ENCODE measurements around the gene ATP11B. TPM values are rescaled to one million over a fixed set of nuclear protein-coding genes. Genes with fewer than 3 reads are reported as not detected.
A peak's percentile ranks its signal among the peaks of the same experiment; 100 is the strongest.
"Not testable (repeated sequence)": the region's sequence is repeated elsewhere in the genome, so short reads cannot be mapped to it uniquely, and the experiment has no call there.

Gene ATP11B
- total RNA-seq, 1 experiment from 2014 or later = 47.8 TPM

DNA sequence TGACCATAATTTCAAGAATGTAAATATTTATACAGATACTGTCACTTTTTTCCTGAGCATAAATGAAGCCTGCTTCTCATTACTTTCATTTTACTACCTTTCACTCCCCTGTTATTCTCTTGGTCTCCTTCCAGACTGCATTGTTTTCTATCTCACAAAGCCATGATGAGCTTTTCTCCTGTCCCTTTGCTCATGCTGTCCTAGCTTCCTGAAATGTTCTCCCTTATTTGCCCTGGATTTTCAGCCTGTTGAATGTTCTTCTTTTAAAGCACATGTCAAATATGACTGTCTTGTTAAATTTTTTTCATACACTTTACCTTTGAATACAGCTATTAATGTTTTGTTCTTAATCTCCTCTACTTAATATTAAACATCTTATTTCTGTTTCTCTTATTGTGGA is 31.7 kb downstream of the ATP11B start:
- DNase-seq (ENCODE audit: low read depth) = no peak

- no peak for DNase-seq (ENCODE audit: low read depth)
Measured at GRCh38 chr3:182829761-182830405, 36.6 kb downstream of the ATP11B start.

- DNase-seq (ENCODE audit: low read depth) = peak; percentile 21
Measured at GRCh38 chr3:182837855-182838454, 44.7 kb downstream of the ATP11B start.

GRCh38 chr3:182843478-182843877 is 50.2 kb downstream of the ATP11B start:
- no peak for DNase-seq (ENCODE audit: low read depth)

DNA sequence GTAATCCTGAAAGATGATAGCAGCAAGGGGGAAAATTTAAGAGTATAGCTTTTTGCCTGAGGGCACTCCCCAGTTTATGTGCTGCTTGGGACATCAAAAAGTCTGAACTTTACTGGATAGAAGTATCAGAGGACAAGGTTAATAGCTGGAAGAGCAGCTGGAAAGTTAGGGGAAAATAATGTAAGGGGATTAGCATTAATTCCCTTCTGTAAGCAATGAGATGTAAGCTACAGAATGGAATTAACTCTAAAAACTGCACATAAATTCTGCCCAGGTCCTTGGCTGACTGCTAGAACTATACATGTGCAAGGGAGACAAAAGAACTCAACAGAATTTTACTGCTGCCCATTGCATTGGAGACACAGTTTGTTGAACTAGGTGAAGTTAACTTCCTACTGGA is 55.6 kb downstream of the ATP11B start:
- DNase-seq (ENCODE audit: low read depth) = no peak

GRCh38 chr3:182855076-182855475 is 61.8 kb downstream of the ATP11B start:
- DNase-seq (ENCODE audit: low read depth) = no peak

- DNase-seq (ENCODE audit: low read depth) = no peak
Measured at GRCh38 chr3:182861348-182861747, 68.0 kb downstream of the ATP11B start.

DNA sequence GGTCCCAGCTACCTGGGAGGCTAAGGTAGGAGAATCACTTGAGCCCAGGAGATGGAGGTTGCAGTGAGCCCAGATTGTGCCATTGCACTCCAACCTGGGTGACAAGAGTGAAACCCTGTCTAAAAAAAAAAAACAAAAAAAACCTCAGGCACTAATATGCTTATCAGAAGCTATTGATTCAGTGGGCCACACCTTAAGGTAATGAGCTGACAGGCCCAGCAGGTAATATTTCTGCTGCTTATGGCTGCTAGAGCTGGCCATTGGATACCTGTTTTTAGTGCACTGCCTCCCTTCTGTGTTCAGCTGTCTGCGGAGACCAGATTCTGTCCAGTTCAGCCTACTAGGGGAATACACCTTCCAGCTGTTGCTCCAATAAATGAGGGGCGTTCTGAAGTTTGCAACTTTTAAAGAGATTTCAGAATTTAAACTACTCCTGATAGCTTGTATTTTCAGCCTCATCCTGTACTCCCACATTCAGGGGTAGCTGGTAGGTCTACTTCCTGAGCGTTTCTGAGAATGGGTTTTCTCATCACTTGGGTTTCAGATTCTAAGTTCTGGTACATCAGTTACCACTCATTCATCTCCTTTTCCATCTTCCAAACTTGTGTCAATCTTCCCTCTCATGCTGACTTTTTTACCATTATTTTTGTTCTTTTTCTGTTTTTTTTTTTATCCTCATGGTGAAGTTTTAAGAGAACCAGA is 69.0 kb downstream of the ATP11B start:
- no peak for DNase-seq (ENCODE audit: low read depth)

DNA sequence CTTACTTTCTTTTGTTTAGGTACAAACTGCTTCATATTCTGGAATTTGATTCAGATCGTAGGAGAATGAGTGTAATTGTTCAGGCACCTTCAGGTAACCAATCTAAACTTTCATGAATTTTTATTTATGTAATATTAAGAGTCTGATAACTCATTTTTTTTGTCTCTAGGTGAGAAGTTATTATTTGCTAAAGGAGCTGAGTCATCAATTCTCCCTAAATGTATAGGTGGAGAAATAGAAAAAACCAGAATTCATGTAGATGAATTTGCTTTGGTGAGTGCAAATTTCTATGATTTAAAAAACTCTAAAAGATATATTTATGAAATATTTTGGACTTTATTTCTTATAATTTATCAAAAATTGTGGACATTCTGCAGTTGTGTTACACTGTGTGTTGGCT is 75.8 kb downstream of the ATP11B start:
- DNase-seq (ENCODE audit: low read depth) = no peak

- DNase-seq (ENCODE audit: low read depth) = not testable (repeated sequence)
Measured at GRCh38 chr3:182870917-182871316, 77.6 kb downstream of the ATP11B start.

- DNase-seq (ENCODE audit: low read depth) = no peak
Measured at GRCh38 chr3:182879031-182879611, 85.8 kb downstream of the ATP11B start.

GRCh38 chr3:182886497-182886896 is 93.2 kb downstream of the ATP11B start:
- DNase-seq (ENCODE audit: low read depth) = no peak

GRCh38 chr3:182889948-182890629 is 96.8 kb downstream of the ATP11B start:
- DNase-seq (ENCODE audit: low read depth) = no peak

- no peak for DNase-seq (ENCODE audit: low read depth)
Measured at GRCh38 chr3:182891364-182891763, 98.1 kb downstream of the ATP11B start.

DNA sequence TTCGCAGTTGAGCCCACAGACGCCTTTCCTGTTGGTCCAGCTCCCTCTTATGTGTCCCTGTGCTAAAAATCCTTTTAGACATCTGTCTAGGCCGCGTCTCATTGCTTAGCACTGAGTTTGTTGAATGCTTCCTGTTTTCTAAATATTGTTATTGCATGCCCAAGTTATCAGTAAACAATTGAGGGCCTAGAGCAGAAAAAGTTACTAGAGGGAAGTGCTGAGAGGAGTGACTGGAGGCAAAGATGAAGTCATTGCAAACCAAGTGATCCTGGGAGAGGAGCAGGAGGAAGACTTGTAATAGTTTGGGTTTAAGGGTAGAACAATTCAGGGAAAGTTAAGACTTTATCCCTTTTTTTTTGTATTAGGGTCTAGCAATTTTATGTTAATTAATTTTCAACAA is 98.9 kb downstream of the ATP11B start:
- no peak for DNase-seq (ENCODE audit: low read depth)

GRCh38 chr3:182895513-182896112 is 102.3 kb downstream of the ATP11B start:
- DNase-seq (ENCODE audit: low read depth) = no peak

DNA sequence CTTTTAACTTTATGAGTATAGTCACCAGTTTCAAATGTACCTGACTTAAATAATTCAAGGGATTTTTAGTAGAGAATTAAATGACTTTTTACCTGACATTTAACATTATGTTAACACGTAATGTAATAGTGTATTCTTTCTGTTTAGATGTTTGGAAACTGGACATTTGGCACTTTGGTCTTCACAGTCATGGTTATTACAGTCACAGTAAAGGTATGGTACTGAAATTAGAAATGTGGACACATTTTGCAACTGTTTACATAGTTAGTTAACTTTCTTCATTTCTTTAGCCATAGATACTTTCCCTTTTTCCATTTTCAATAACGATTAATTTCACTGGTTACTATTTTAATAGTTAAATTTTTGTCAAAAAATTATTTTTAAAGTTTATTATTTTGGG is 103.2 kb downstream of the ATP11B start:
- DNase-seq (ENCODE audit: low read depth) = no peak

- no peak for DNase-seq (ENCODE audit: low read depth)
Measured at GRCh38 chr3:182902236-182902635, 108.9 kb downstream of the ATP11B start.

DNA sequence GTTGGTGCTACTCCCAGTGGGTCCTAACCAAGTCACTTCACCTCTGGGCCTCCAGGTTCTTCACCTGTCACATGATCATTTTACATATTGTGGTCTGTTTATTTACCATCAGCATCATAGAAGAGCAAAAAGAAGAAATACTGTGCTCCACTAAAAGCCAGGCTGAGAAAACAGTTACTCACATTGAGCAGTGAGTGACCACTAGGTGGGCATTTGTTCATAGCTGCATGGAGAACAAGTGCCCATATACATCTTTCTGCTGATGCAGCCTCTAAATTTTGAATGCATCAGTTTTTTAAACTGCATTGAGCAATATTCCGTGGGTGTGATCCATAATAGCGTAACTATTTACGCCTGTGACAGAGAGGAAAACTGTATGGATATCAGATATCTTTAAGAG is 110.9 kb downstream of the ATP11B start:
- no peak for DNase-seq (ENCODE audit: low read depth)

GRCh38 chr3:182905623-182906022 is 112.3 kb downstream of the ATP11B start:
- no peak for DNase-seq (ENCODE audit: low read depth)

- DNase-seq (ENCODE audit: low read depth) = no peak
Measured at GRCh38 chr3:182906036-182906435, 112.7 kb downstream of the ATP11B start.

DNA sequence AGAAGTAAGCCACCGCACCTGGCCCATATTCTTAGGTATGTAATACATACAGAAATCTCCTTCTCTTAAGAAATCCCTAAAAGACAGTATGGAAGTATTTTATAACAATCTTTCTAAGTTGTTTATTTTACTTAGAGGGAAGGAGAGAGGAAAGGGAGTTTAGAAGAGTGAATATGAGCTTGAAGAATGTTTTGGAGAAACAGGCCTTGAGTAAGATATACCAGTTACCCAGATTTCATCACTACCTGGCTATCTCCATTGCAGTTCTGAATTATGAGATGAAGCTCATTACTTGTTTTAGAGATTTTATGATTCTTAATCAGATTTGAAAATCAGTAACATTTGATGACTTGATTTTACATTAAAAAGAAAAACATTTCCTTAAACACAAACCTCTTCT is 115.2 kb downstream of the ATP11B start:
- no peak for DNase-seq (ENCODE audit: low read depth)

Measured in M059J (cell line).